H9 (cell line): ENCODE results near the gene IGFL2. TPM values are rescaled to one million over a fixed set of nuclear protein-coding genes. Genes with fewer than 3 reads are reported as not detected.

Experiments
- DNase-seq: peaks from one replicate; pipeline ENCODE4 v3.0.0-alpha.2; 2017
- H2AFZ ChIP-seq: one replicate; pipeline ENCODE4 v1.6.1; 2013; ENCODE audit warnings: mild to moderate bottlenecking, low read length, control low read depth, moderate library complexity
- H2AK5ac ChIP-seq: 2 replicates; pipeline ENCODE4 v1.6.1; 2013; ENCODE audit warnings: low read length, control low read depth, mixed read lengths; ENCODE audit not compliant: insufficient read length
- H2BK120ac ChIP-seq: one replicate; pipeline ENCODE4 v1.6.1; 2013; ENCODE audit warnings: low read depth, mild to moderate bottlenecking, low read length, control low read depth, inconsistent platforms; ENCODE audit not compliant: poor library complexity, severe bottlenecking
- H2BK12ac ChIP-seq: 2 replicates; pipeline ENCODE4 v1.6.1; 2013; ENCODE audit warnings: low read length, control low read depth, mixed read lengths, low read depth; ENCODE audit not compliant: insufficient read length
- H2BK15ac ChIP-seq: 2 replicates; pipeline ENCODE4 v1.6.1; 2013; ENCODE audit warnings: low read depth, low read length, control low read depth
- H2BK20ac ChIP-seq: one replicate; pipeline ENCODE4 v1.6.1; 2013; ENCODE audit warnings: low read depth, mild to moderate bottlenecking, low read length, control low read depth, inconsistent platforms; ENCODE audit not compliant: poor library complexity, severe bottlenecking
- H2BK5ac ChIP-seq: 2 replicates; pipeline ENCODE4 v1.6.1; 2013; ENCODE audit warnings: low read length, control low read depth, mixed read lengths; ENCODE audit not compliant: insufficient read length
- H3K14ac ChIP-seq: 2 replicates; pipeline ENCODE4 v1.6.1; 2013; ENCODE audit warnings: low read length, control low read depth; ENCODE audit not compliant: insufficient read depth
- H3K18ac ChIP-seq: 2 replicates; pipeline ENCODE4 v1.6.1; 2013; ENCODE audit warnings: low read depth, mild to moderate bottlenecking, mixed read lengths, low read length, control low read depth; ENCODE audit not compliant: insufficient read length
- H3K23ac ChIP-seq: 2 replicates; pipeline ENCODE4 v1.6.1; 2013; ENCODE audit warnings: low read length, control low read depth, mixed read lengths, low read depth; ENCODE audit not compliant: insufficient read length
- H3K23me2 ChIP-seq: 2 replicates; pipeline ENCODE4 v1.6.1; 2013; ENCODE audit warnings: low read depth, mild to moderate bottlenecking, mixed read lengths, low read length, control low read depth; ENCODE audit not compliant: insufficient read length, poor library complexity, severe bottlenecking
- H3K27ac ChIP-seq: 2 replicates; pipeline ENCODE4 v1.5.1; 2013; ENCODE audit warnings: low read length, control low read depth, mixed read lengths, low read depth; ENCODE audit not compliant: insufficient read length
- H3K27me3 ChIP-seq: 2 replicates; pipeline ENCODE4 v1.6.1; 2013; ENCODE audit warnings: low read length, control low read depth, inconsistent platforms; ENCODE audit not compliant: insufficient read depth
- H3K4ac ChIP-seq: 2 replicates; pipeline ENCODE4 v1.6.1; 2013; ENCODE audit warnings: low read depth, mild to moderate bottlenecking, control low read depth, inconsistent platforms, low read length, moderate library complexity
- H3K4me1 ChIP-seq: 2 replicates; pipeline ENCODE4 v1.6.1; 2013; ENCODE audit warnings: low read length, control low read depth, inconsistent platforms; ENCODE audit not compliant: insufficient read depth
- H3K4me2 ChIP-seq: 2 replicates; pipeline ENCODE4 v1.6.1; 2013; ENCODE audit warnings: low read length, control low read depth, mixed read lengths; ENCODE audit not compliant: insufficient read length, insufficient read depth
- H3K56ac ChIP-seq: 2 replicates; pipeline ENCODE4 v1.6.1; 2013; ENCODE audit warnings: low read depth, mild to moderate bottlenecking, mixed read lengths, low read length, control low read depth; ENCODE audit not compliant: insufficient read length
- H3K79me1 ChIP-seq: 2 replicates; pipeline ENCODE4 v1.6.1; 2013; ENCODE audit warnings: low read depth, mild to moderate bottlenecking, moderate library complexity, low read length, control low read depth, inconsistent platforms; ENCODE audit not compliant: insufficient read depth, poor library complexity, severe bottlenecking
- H3K79me2 ChIP-seq: 2 replicates; pipeline ENCODE4 v1.6.1; 2013; ENCODE audit warnings: low read length, control low read depth, inconsistent platforms; ENCODE audit not compliant: insufficient read depth
- H3K9ac ChIP-seq: 2 replicates; pipeline ENCODE4 v1.6.1; 2013; ENCODE audit warnings: low read length, control low read depth, mixed read lengths; ENCODE audit not compliant: insufficient read length; ENCODE audit errors: extremely low read depth
- H3K9me3 ChIP-seq: one replicate; pipeline ENCODE4 v1.6.1; 2013; ENCODE audit warnings: low read depth, low read length, inconsistent platforms; ENCODE audit not compliant: control insufficient read depth
- H3T11ph ChIP-seq: one replicate; pipeline ENCODE4 v1.6.1; 2013; ENCODE audit warnings: mild to moderate bottlenecking, low read length, control low read depth, inconsistent platforms
- H4K20me1 ChIP-seq: one replicate; pipeline ENCODE4 v1.6.1; 2013; ENCODE audit not compliant: control insufficient read depth, insufficient read length, insufficient read depth
- H4K5ac ChIP-seq: 2 replicates; pipeline ENCODE4 v1.6.1; 2013; ENCODE audit warnings: low read depth, mild to moderate bottlenecking, mixed read lengths, low read length, control low read depth; ENCODE audit not compliant: insufficient read length
- H4K8ac ChIP-seq: replicated peaks from 2 replicates; pipeline ENCODE4 v1.6.1; 2013; ENCODE audit warnings: low read length, control low read depth, mixed read lengths, low read depth; ENCODE audit not compliant: insufficient read length
- H4K91ac ChIP-seq: 2 replicates; pipeline ENCODE4 v1.6.1; 2013; ENCODE audit warnings: low read depth, mild to moderate bottlenecking, moderate library complexity, mixed read lengths, low read length, control low read depth; ENCODE audit not compliant: insufficient read length
- H3K27ac Mint-ChIP-seq, 3 experiments: 2 replicates in 2 of 3; 3 replicates in 1 of 3; pipeline ENCODE4 v1.8.0; 2020 to 2021; ENCODE audit warnings: mixed read lengths in 3 of 3, mild to moderate bottlenecking in 1 of 3, moderate library complexity in 1 of 3
- H3K27me3 Mint-ChIP-seq: 2 replicates; pipeline ENCODE4 v1.8.0; 2021; ENCODE audit warnings: low read depth, mild to moderate bottlenecking, moderate library complexity, mixed read lengths
- H3K36me3 Mint-ChIP-seq, 3 experiments: 2 replicates in 2 of 3; 3 replicates in 1 of 3; pipeline ENCODE4 v1.8.0; 2020 to 2021; ENCODE audit warnings: low read depth in 3 of 3, mixed read lengths in 3 of 3; ENCODE audit not compliant: insufficient read depth in 1 of 3
- H3K4me1 Mint-ChIP-seq, 2 experiments: 2 replicates each; pipeline ENCODE4 v1.8.0; 2020; ENCODE audit warnings: mixed read lengths in 2 of 2
- H3K4me3 Mint-ChIP-seq, 2 experiments: 2 replicates in 1 of 2; 3 replicates in 1 of 2; pipeline ENCODE4 v1.8.0; 2020 to 2021; ENCODE audit warnings: mild to moderate bottlenecking in 2 of 2, mixed read lengths in 2 of 2, moderate library complexity in 1 of 2
- H3K9me3 Mint-ChIP-seq, 2 experiments: 2 replicates in 1 of 2; 3 replicates in 1 of 2; pipeline ENCODE4 v1.8.0; 2020; ENCODE audit warnings: mild to moderate bottlenecking in 2 of 2, mixed read lengths in 2 of 2, moderate library complexity in 1 of 2
- WGBS: extraction: QIAGEN DNeasy Blood & Tissue Kit; methylation state at CpG from one replicate; pipeline ENCODE4 v1.1.7; 2013; ENCODE audit warnings: missing lambda C conversion rate, low lambda C conversion rate, mixed read lengths; ENCODE audit not compliant: insufficient read length; ENCODE audit errors: extremely low coverage; 5-methylcytosine and 5-hydroxymethylcytosine counted together
- total RNA-seq: library from RNA; stranded (reverse); gene quantifications from 2 replicates; pipeline ENCODE4 v1.2.1, GENCODE V29; 2021
- TF ChIP-seq, protein P1 (sequence below): fragments of 200-600 bp; sonication (generic); conservative IDR thresholded peaks from 3 replicates; pipeline ENCODE4 v1.8.0; 2021; ENCODE audit warnings: antibody characterized with exemption, mild to moderate bottlenecking

Gene IGFL2
- total RNA-seq, 1 experiment from 2014 or later, result not detected

- Histone ChIP-seq H4K8ac (no peak overlapping the region), H4K20me1 (no peaks in the 10 kb centered on the region), H3K4ac (no peak overlapping the region), H2BK12ac (no peak overlapping the region), H2BK5ac (no peak overlapping the region), H2BK15ac (no peak overlapping the region), H2AK5ac (no peak overlapping the region), H2BK120ac (no peak overlapping the region), H4K91ac (no peak overlapping the region), H3K79me1 (no peaks in the 10 kb centered on the region), H3K9me3 (no peaks in the 10 kb centered on the region), H2BK20ac (no peak overlapping the region), H3K27ac (no peak overlapping the region), H3K9ac (no peak overlapping the region), H3K79me2 (no peaks in the 10 kb centered on the region), H3K14ac (0 out of 2 replicates have a peak overlapping the region, but pooled peaks have one; percentile 31), H3K23ac (no peak overlapping the region), H4K5ac (no peak overlapping the region), H3K4me2 (no peak overlapping the region), H3T11ph (no peak overlapping the region), H3K27me3 (no peaks in the 10 kb centered on the region), H3K4me1 (no peaks in the 10 kb centered on the region), H3K56ac (no peak overlapping the region), H2AFZ (no peak overlapping the region), H3K23me2 (no peaks in the 10 kb centered on the region), H3K18ac (no peak overlapping the region)
- Mint-ChIP-seq H3K4me1 (no peaks in the 10 kb centered on the region; a peak in 1 of 4 replicates), H3K27me3 (peaks cover 13% of the 10 kb centered on the region), H3K9me3 (peaks cover 8 to 10% of the 10 kb centered on the region in 2 experiments), H3K27ac (no peak overlapping the region), H3K36me3 (peaks cover 0 to 3% (median 0%) of the 10 kb centered on the region in 3 experiments; a peak in 3 of 7 replicates), H3K4me3 (no peak overlapping the region)
- DNase-seq, result no peak
- WGBS, result 100% methylated on average over 1 of the region's 4 CpGs
- TF ChIP-seq, protein P1, sequence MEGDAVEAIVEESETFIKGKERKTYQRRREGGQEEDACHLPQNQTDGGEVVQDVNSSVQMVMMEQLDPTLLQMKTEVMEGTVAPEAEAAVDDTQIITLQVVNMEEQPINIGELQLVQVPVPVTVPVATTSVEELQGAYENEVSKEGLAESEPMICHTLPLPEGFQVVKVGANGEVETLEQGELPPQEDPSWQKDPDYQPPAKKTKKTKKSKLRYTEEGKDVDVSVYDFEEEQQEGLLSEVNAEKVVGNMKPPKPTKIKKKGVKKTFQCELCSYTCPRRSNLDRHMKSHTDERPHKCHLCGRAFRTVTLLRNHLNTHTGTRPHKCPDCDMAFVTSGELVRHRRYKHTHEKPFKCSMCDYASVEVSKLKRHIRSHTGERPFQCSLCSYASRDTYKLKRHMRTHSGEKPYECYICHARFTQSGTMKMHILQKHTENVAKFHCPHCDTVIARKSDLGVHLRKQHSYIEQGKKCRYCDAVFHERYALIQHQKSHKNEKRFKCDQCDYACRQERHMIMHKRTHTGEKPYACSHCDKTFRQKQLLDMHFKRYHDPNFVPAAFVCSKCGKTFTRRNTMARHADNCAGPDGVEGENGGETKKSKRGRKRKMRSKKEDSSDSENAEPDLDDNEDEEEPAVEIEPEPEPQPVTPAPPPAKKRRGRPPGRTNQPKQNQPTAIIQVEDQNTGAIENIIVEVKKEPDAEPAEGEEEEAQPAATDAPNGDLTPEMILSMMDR, result no peak
Measured at GRCh38 chr19:46197314-46198070, 49.5 kb downstream of the IGFL2 start.
